ENCODE results near the gene OR1E1.

DNA sequence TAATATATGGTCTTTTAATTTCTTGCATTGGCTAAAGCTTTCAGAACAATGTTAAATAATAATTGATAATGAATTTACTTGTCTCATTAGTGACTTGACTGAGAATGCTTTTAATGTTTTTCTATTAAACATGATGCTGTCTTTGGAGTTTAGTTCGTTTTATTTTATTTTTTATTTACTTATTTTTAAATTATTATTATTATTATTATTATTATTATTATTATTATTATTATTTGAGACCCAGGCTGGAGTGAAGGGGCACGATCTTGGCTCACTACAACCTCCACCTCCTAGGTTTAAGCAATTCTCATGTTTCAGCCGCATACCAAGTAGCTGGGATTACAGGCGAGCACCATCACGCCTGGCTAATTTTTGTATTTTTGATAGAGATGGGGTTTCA lies 17.4 kb upstream of the OR1E1 start:
- TF ChIP-seq GATA2 (IDR thresholded peaks at IDR 0.05; ENCODE audit: low read depth, low read length) (no peak), GATA3 (IDR thresholded peaks at IDR 0.05; ENCODE audit: low read depth, low read length) (no peak)

Measured in SH-SY5Y (cell line).